Measurements from ENCODE around the gene NPAS1.

Gene NPAS1

GRCh38 chr19:47019431-47020041 is at the start of gene NPAS1:
Gene NPAS1, plus strand, starts transcription at chr19:47019837. Its CDS starts 1,211 bp downstream, at chr19:47021048.
- Histone ChIP-seq H3K9me3 (ENCODE audit: control insufficient read depth, insufficient read depth, low read length) (no peaks in the 10 kb centered on the region), H3K4me1 (ENCODE audit: control insufficient read depth, low read length) (no peaks in the 10 kb centered on the region), H3K79me2 (ENCODE audit: control insufficient read depth, low read length) (no peaks in the 10 kb centered on the region), H3F3A (ENCODE audit: control insufficient read depth, insufficient read depth) (no peaks in the 10 kb centered on the region), H3K4me2 (ENCODE audit: low read length) (no peak within 1 kb of the TSS), H3K27ac (ENCODE audit: low read depth, low read length) (no peak within 1 kb of the TSS), H3K4me3 (ENCODE audit: low read length) (no peak within 1 kb of the TSS), H4K20me1 (ENCODE audit: control insufficient read depth, insufficient read depth, low read depth, low read length) (no peaks in the 10 kb centered on the region), H3K9me2 (replicated peaks; ENCODE audit: control insufficient read depth, low read length) (no peaks in the 10 kb centered on the region), H3K36me3 (ENCODE audit: control insufficient read depth, low read length) (no peaks in the 10 kb centered on the region), H3K27me3 (ENCODE audit: control insufficient read depth, low read length) (peaks cover 37% of the 10 kb centered on the region)
- TF ChIP-seq EZH2phosphoT487 (IDR thresholded peaks at IDR 0.05; ENCODE audit: borderline replicate concordance, low read length) (no peak), CTCF (IDR thresholded peaks at IDR 0.05; ENCODE audit: low read depth, low read length, poor library complexity, severe bottlenecking) (no peak)

GRCh38 chr19:46970815-46971214 is 48.8 kb upstream of the NPAS1 start:
- TF ChIP-seq CTCF (IDR thresholded peaks at IDR 0.05; ENCODE audit: low read depth, low read length, poor library complexity, severe bottlenecking), result no peak
- TF ChIP-seq EZH2phosphoT487 (IDR thresholded peaks at IDR 0.05; ENCODE audit: borderline replicate concordance, low read length), result no peak
- H3K27ac ChIP-seq (ENCODE audit: low read depth, low read length), result no peak overlapping the region

GRCh38 chr19:46972311-46972710 is 47.3 kb upstream of the NPAS1 start:
- H3K4me3 ChIP-seq (ENCODE audit: low read length), result no peak overlapping the region
- H3K4me2 ChIP-seq (ENCODE audit: low read length), result no peak overlapping the region
- H3K9me3 ChIP-seq (ENCODE audit: control insufficient read depth, insufficient read depth, low read length), result no peaks in the 10 kb centered on the region
- H3K4me1 ChIP-seq (ENCODE audit: control insufficient read depth, low read length), result no peaks in the 10 kb centered on the region
- no peak overlapping the region for H3K27ac ChIP-seq (ENCODE audit: low read depth, low read length)
- peaks cover 4% of the 10 kb centered on the region; the same call in 1 of the 2 replicates for H4K20me1 ChIP-seq (ENCODE audit: control insufficient read depth, insufficient read depth, low read depth, low read length)
- no peaks in the 10 kb centered on the region for H3K27me3 ChIP-seq (ENCODE audit: control insufficient read depth, low read length)
- H3K9me2 ChIP-seq (replicated peaks; ENCODE audit: control insufficient read depth, low read length), result no peaks in the 10 kb centered on the region
- TF ChIP-seq EZH2phosphoT487 (IDR thresholded peaks at IDR 0.05; ENCODE audit: borderline replicate concordance, low read length), result no peak
- no peak for TF ChIP-seq CTCF (IDR thresholded peaks at IDR 0.05; ENCODE audit: low read depth, low read length, poor library complexity, severe bottlenecking)
- H3F3A ChIP-seq (ENCODE audit: control insufficient read depth, insufficient read depth), result no peaks in the 10 kb centered on the region
- H3K79me2 ChIP-seq (ENCODE audit: control insufficient read depth, low read length), result no peaks in the 10 kb centered on the region
- no peaks in the 10 kb centered on the region; the same call in 1 of the 2 replicates for H3K36me3 ChIP-seq (ENCODE audit: control insufficient read depth, low read length)

More at GRCh38 chr19:46970815-46971214, 48.8 kb upstream of the NPAS1 start:
- Histone ChIP-seq H3K4me2 (ENCODE audit: low read length) (no peak overlapping the region), H3K27me3 (ENCODE audit: control insufficient read depth, low read length) (no peaks in the 10 kb centered on the region), H4K20me1 (ENCODE audit: control insufficient read depth, insufficient read depth, low read depth, low read length) (no peaks in the 10 kb centered on the region), H3F3A (ENCODE audit: control insufficient read depth, insufficient read depth) (no peaks in the 10 kb centered on the region), H3K36me3 (ENCODE audit: control insufficient read depth, low read length) (no peaks in the 10 kb centered on the region; the same call in none of the 2 replicates), H3K79me2 (ENCODE audit: control insufficient read depth, low read length) (no peaks in the 10 kb centered on the region), H3K9me2 (replicated peaks; ENCODE audit: control insufficient read depth, low read length) (no peaks in the 10 kb centered on the region), H3K4me1 (ENCODE audit: control insufficient read depth, low read length) (no peaks in the 10 kb centered on the region), H3K4me3 (ENCODE audit: low read length) (no peak overlapping the region), H3K9me3 (ENCODE audit: control insufficient read depth, insufficient read depth, low read length) (no peaks in the 10 kb centered on the region)

All from DOHH2 (cell line).